GM12878 (cell line): ENCODE results near the gene DFFB. TPM values are rescaled to one million over a fixed set of nuclear protein-coding genes. Genes with fewer than 3 reads are reported as not detected.

Source experiments
- ATAC-seq: fragments of 200-7000 bp; cut with Tn5 transposase; 3 replicates; pipeline ENCODE4 v1.9.1; 2020; ENCODE audit warnings: mild to moderate bottlenecking, moderate library complexity
- BruUV-seq: library from RNA; stranded (reverse); fragments of 400-500 nt; replicated peaks from 2 replicates; lab custom pipeline; 2021; lab: Mats Ljungman, UMichigan
- CTCF ChIA-PET: fragments of 300-600 bp; sonication (Branson Sonifier 250); formaldehyde crosslinking; extraction: SDS; loops from one replicate; lab custom pipeline; 2021; ENCODE audit warnings: inconsistent platforms; lab: Yijun Ruan, JAX
- POLR2A ChIA-PET: fragments of 350-600 bp; formaldehyde crosslinking; extraction: SDS; loops from one replicate; lab custom pipeline; 2021; ENCODE audit warnings: inconsistent platforms; lab: Charles Lee
- RAD21 ChIA-PET: fragments of 300-600 bp; sonication (Branson Sonifier 250); formaldehyde crosslinking; loops from one replicate; lab custom pipeline; 2023; ENCODE audit warnings: antibody characterized with exemption; ENCODE audit not compliant: unreplicated experiment; lab: Charles Lee
- SMC1A ChIA-PET: fragments of 300-600 bp; sonication (Branson Sonifier 250); formaldehyde crosslinking; loops from one replicate; lab custom pipeline; 2023; ENCODE audit not compliant: unreplicated experiment, uncharacterized antibody; lab: Charles Lee
- DNase-seq: peaks from one replicate; pipeline ENCODE4 v3.0.0-alpha.2; 2011; ENCODE audit warnings: low read depth, low spot score
- FAIRE-seq: peaks from 3 replicates; lab custom pipeline; 2011; peaks lifted over from hg19 to GRCh38; lab: Jason Lieb, UNC
- H2AFZ ChIP-seq: 2 replicates; pipeline ENCODE4 v1.6.0; 2011; ENCODE audit warnings: low read depth, low read length, control low read depth; ENCODE audit not compliant: control insufficient read depth
- H3K27ac ChIP-seq: 2 replicates; pipeline ENCODE4 v1.5.1; 2011; ENCODE audit warnings: control low read depth; ENCODE audit not compliant: control insufficient read depth, insufficient read depth
- H3K27me3 ChIP-seq, 2 experiments: replicated peaks in 1 of 2; 2 replicates each; pipeline versions ENCODE4 v1.6.0 to v1.6.1; 2011; ENCODE audit warnings: low read length in 1 of 2; ENCODE audit not compliant: control insufficient read depth in 2 of 2, insufficient read depth in 2 of 2
- H3K36me3 ChIP-seq, 2 experiments: 2 replicates each; pipeline ENCODE4 v1.5.1; 2011; ENCODE audit warnings: low read length in 1 of 2; ENCODE audit not compliant: control insufficient read depth in 2 of 2, insufficient read depth in 2 of 2
- H3K4me1 ChIP-seq: 2 replicates; pipeline ENCODE4 v1.6.1; 2011; ENCODE audit warnings: mild to moderate bottlenecking, low read length, moderate library complexity, mixed read lengths; ENCODE audit not compliant: control insufficient read depth, insufficient read depth
- H3K4me2 ChIP-seq: 2 replicates; pipeline ENCODE4 v1.6.0; 2011; ENCODE audit warnings: control low read depth; ENCODE audit not compliant: control insufficient read depth, insufficient read depth
- H3K4me3 ChIP-seq: fragments of 200-600 bp; sonication (generic); 2 replicates; pipeline ENCODE4 v1.5.1; 2016
- H3K79me2 ChIP-seq: 2 replicates; pipeline ENCODE4 v1.6.0; 2011; ENCODE audit warnings: low read length; ENCODE audit not compliant: control insufficient read depth, insufficient read depth
- H3K9ac ChIP-seq: 2 replicates; pipeline ENCODE4 v1.8.0; 2011; ENCODE audit warnings: low read length, control low read depth, mixed read lengths; ENCODE audit not compliant: control insufficient read depth, insufficient read depth
- H3K9me3 ChIP-seq: replicated peaks from 3 replicates; pipeline ENCODE4 v1.5.1; 2011; ENCODE audit warnings: mild to moderate bottlenecking, low read length; ENCODE audit not compliant: control insufficient read depth, insufficient read depth
- H4K20me1 ChIP-seq: 2 replicates; pipeline ENCODE4 v1.6.0; 2011; ENCODE audit not compliant: control insufficient read depth, insufficient read depth
- ASH2L ChIP-seq: fragments of 300-600, 200-600 bp; sonication (generic); IDR thresholded peaks from 2 replicates; pipeline ENCODE4 v1.6.1; 2017; ENCODE audit warnings: low read depth, mild to moderate bottlenecking, borderline replicate concordance
- ATF3 ChIP-seq: IDR thresholded peaks from 2 replicates; pipeline ENCODE4 v1.6.1; 2011; ENCODE audit warnings: low read depth, mild to moderate bottlenecking, low read length, moderate library complexity, borderline replicate concordance; ENCODE audit errors: extremely low read depth
- BCL3 ChIP-seq: IDR thresholded peaks from 2 replicates; pipeline ENCODE4 v1.6.1; 2011; ENCODE audit warnings: borderline replicate concordance, low read depth, mild to moderate bottlenecking, moderate library complexity, low read length; ENCODE audit not compliant: insufficient read depth, poor library complexity, severe bottlenecking
- PAX5 ChIP-seq: IDR thresholded peaks from 2 replicates; pipeline ENCODE4 v1.6.1; 2011; ENCODE audit warnings: low read depth, low read length, borderline replicate concordance
- PRDM15 ChIP-seq: fragments of 450-650 bp; formaldehyde crosslinking; IDR thresholded peaks from 2 replicates; pipeline ENCODE4 v1.4.0; 2020; ENCODE audit warnings: mild to moderate bottlenecking, moderate library complexity
- WGBS: methylation state at CpG from one replicate; pipeline ENCODE4 v1.1.6; 2016; ENCODE audit warnings: low lambda C conversion rate; ENCODE audit not compliant: insufficient replicate concordance, insufficient coverage; ENCODE audit errors: missing lambda C conversion rate; 5-methylcytosine and 5-hydroxymethylcytosine counted together
- in situ Hi-C: fragments of 300-500 bp; cut with MboI; formaldehyde crosslinking; loops from 9 replicates; pipeline ENCODE4 v1.14.3; 2018; ENCODE audit warnings: mixed read lengths
- intact Hi-C: fragments of 100-400 bp; cut with micrococcal nuclease; formaldehyde crosslinking; loops from one replicate; pipeline ENCODE4 v1.14.2; 2022; ENCODE audit not compliant: unreplicated experiment
- polyA plus RNA-seq, 11 experiments: library from polyadenylated mRNA; depleted of rRNA in 4 of 11; unstranded in 6 of 11; stranded (reverse) in 5 of 11; fragments of >200 nt; fragmentation: Nextera tagmentation in 4 of 11; fragmentation: Illumina TruSeq in 1 of 11; extraction: Ambion mirVana in 4 of 11; extraction: Trizol in 1 of 11; gene quantifications; 1 replicate in 1 of 11; 2 replicates in 10 of 11; pipeline versions ENCODE4 v1.2.1 to v1.2.3, GENCODE V29; 2011 to 2016; ENCODE audit warnings: inconsistent platforms in 2 of 11, missing spikeins in 2 of 11, low read depth in 1 of 11
- total RNA-seq, 4 experiments: library from RNA; depleted of rRNA in 3 of 4; stranded (reverse); fragments of >200 nt in 3 of 4; fragmentation: Illumina TruSeq in 1 of 4; extraction: Trizol in 1 of 4; gene quantifications; 2 replicates each; pipeline versions ENCODE4 v1.2.1 to v1.2.3, GENCODE V29; 2013 to 2021

Gene DFFB
- total and polyA plus RNA-seq, 10 of the 15 experiments (the other 5 are each of a cell fraction or from before 2014, with no cell fraction given), result 2.7 to 10.7 (median 6.5) TPM

- WGBS, result 96% methylated on average over 14 of the region's 14 CpGs
- POLR2A ChIA-PET, result no interaction called here
- no TSS peak for BruUV-seq
- Histone ChIP-seq H3K27me3 (no peaks in the 10 kb centered on the region), H2AFZ (no peak overlapping the region), H3K27ac (no peak overlapping the region), H3K4me3 (no peak overlapping the region), H4K20me1 (no peaks in the 10 kb centered on the region), H3K4me1 (no peaks in the 10 kb centered on the region), H3K79me2 (no peaks in the 10 kb centered on the region), H3K36me3 (peaks cover 4 to 11% of the 10 kb centered on the region in 2 experiments; a peak in 3 of 4 replicates), H3K9me3 (no peaks in the 10 kb centered on the region), H3K4me2 (no peak overlapping the region), H3K9ac (no peak overlapping the region)
- DNase-seq (no peak), FAIRE-seq (no peak), ATAC-seq (no peak)
- CTCF ChIA-PET, result interaction anchor here (0.8 to 2.0 kb wide), 2 partner anchors 20 to 376 kb away, joined by 3 to 6 read pairs; no protein-coding TSS in a partner anchor
- intact Hi-C loops (no loop called here), in situ Hi-C loops (no loop called here)
- SMC1A ChIA-PET, result no interaction called here
- peak; percentile 80 for TF ChIP-seq BCL3
- no peak for TF ChIP-seq PRDM15 (CRISPR knock-in tag)
- TF ChIP-seq PAX5, result no peak
- no peak for TF ChIP-seq ATF3
- no peak for TF ChIP-seq ASH2L
- RAD21 ChIA-PET, result no interaction called here
Measured at GRCh38 chr1:3827813-3828307, 29.4 kb upstream of the DFFB start.
